PFSK-1 (cell line): ENCODE measurements around the gene SPACDR.

ENCODE experiments used
- POLR2AphosphoS5 ChIP-seq: IDR thresholded peaks from 2 replicates; pipeline ENCODE4 v1.6.1; 2012; ENCODE audit warnings: low read depth, mild to moderate bottlenecking, control low read depth, low read length, moderate library complexity
- REST ChIP-seq, 2 experiments: IDR thresholded peaks; 2 replicates each; pipeline versions ENCODE4 v1.6.1 to v1.8.0; 2011 to 2012; ENCODE audit warnings: low read depth in 2 of 2, low read length in 2 of 2, control low read depth in 1 of 2, inconsistent platforms in 1 of 2, mild to moderate bottlenecking in 1 of 2, moderate library complexity in 1 of 2; ENCODE audit not compliant: insufficient read depth in 1 of 2
- SIN3A ChIP-seq: IDR thresholded peaks from 2 replicates; pipeline ENCODE4 v1.6.1; 2012; ENCODE audit warnings: mild to moderate bottlenecking, low read length, moderate library complexity, borderline replicate concordance; ENCODE audit not compliant: insufficient read depth
- TAF1 ChIP-seq: IDR thresholded peaks from 2 replicates; pipeline ENCODE4 v1.6.1; 2012; ENCODE audit warnings: low read length, control low read depth, borderline replicate concordance; ENCODE audit not compliant: insufficient read depth

GRCh38 chr7:100469227-100470044, 5.4 kb upstream of the SPACDR start:
- TF ChIP-seq TAF1 (no peak), POLR2AphosphoS5 (no peak), REST (IDR thresholded peaks at IDR 0.05; ENCODE audit: insufficient read depth in 1 of 2, low read depth in 2 of 2, low read length in 2 of 2) (no peak), SIN3A (no peak)
